ENCODE measurements around the gene CPPED1.

CPPED1 gene

GRCh38 chr16:12737563-12737962 lies 66.1 kb downstream of the CPPED1 start:
- DNase-seq, result no peak

DNA sequence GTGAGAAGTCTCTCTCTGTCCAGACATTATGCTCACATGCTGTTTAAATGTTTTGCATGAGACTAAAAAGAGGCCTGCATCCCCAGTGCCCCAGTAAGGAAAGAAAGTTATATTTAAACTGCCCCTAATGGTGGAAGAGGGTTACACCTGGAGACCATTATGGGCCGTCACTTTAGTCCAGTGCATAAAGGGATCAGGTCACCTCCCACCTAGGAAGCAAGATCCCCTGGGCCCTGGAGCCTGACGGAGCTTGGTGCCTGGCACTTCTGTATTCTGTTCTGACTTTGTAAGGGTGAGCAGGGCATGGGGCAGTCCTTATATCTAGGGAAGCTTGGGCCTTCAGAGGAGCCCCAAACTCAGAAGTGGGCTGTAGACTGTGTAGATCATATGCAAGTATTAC lies 67.9 kb downstream of the CPPED1 start:
- DNase-seq, result no peak

- no peak for DNase-seq
These were observed 71.1 kb downstream of the CPPED1 start for GRCh38 chr16:12732600-12732999.

GRCh38 chr16:12729448-12729847 lies 74.2 kb downstream of the CPPED1 start:
- DNase-seq, result no peak

DNA sequence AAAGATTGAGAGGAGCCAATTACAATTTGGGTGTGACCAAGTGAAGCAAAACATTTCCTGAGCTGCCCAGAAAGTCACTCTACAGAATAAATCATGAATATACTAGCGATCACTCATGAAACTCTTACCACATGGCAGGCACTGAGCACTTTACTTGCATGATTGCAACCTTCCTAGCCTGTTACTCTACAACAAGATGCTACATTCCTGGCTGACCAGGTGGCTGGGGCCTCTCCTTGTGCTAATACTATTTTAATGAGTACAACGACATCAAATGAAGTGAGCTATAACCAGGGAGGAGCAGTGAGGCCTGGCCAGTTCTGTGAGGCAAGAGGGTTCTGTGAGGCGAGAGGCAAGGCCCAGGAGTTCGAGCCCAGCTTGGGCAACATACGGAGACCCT lies 75.2 kb downstream of the CPPED1 start:
- DNase-seq, result no peak

DNA sequence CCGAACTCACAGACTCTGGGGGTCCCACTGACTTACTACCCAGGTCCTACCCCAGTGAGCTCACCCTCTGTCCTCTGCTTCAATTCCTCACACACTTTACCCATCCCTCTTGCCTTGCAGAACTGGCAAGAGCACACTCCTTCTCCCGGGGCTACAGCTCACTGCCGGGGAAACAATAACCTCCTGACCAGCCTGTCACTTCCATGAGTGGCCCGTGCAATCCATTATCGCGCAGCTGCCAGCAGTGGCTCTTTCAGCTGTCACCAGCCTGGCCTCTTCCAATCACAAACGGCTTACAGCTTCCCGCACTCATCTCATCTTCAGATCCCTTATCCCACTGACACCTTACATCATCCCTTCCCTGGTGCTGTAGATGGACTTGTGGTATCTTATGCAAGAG lies 79.5 kb downstream of the CPPED1 start:
- DNase-seq, result no peak

- no peak for DNase-seq
These were observed 80.0 kb downstream of the CPPED1 start for GRCh38 chr16:12723681-12724080.

GRCh38 chr16:12721841-12722421 lies 81.8 kb downstream of the CPPED1 start:
- no peak for DNase-seq

GRCh38 chr16:12719972-12720371 lies 83.7 kb downstream of the CPPED1 start:
- no peak for DNase-seq

DNA sequence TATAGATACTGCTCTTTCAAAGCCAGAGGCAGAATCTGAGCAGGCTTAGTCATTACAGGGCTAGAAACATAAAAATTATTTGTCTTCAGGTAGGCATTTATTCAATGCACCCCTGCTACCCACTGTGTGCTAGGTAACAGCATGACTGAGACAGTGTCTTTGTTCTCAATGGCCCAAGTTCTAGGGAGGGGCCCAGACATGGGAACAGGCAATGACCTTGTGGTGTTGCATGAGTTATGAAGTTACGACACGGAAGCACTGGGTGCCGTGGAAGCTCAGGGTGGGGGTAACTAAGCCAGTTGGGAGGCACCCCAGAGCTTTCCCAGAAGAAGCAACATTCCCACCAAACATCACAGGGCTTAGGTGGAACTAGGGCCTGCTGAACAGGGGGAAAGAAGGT lies 87.0 kb downstream of the CPPED1 start:
- DNase-seq, result no peak

DNA sequence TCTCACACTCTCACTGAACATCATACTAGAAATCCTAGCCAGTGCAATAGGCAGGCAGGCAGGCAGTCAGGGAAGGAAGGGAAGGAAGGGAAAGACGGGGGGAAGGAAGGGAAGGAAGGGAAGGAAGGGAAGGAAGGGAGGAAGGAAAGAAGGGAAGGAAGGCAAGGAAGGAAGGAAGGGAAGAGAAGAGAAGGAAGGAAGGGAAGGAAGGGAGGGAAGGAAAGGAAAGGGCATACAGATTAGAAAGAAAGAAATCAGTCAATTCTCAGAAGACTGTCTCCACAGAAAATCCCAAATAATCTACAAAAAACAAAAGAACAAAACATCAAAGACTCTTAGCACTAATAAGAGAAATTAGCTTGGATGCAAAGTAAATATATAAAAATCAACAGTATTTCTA lies 93.9 kb downstream of the CPPED1 start:
- no peak for DNase-seq

- no peak for DNase-seq
These were observed 95.4 kb downstream of the CPPED1 start for GRCh38 chr16:12708266-12708665.

DNA sequence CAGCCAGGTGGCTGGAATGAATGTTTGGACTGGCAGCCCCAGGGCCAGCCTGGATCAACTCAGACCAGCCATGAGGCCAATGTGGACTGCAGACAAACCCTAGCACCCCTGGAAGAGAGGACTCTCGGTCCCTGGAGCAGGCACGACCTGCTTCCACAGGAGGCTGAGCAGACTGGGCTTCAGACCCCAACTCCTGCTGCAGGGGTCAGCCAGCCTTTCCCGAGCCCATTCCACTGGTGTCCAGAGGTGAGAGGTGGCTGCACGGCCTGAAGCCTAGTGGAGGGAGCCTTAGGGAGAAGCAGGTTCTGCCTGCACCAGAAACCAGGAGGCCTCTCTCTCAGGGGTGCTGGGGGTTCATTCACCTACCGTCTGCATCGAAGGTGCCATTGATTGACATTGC lies 97.1 kb downstream of the CPPED1 start:
- DNase-seq, result no peak

DNA sequence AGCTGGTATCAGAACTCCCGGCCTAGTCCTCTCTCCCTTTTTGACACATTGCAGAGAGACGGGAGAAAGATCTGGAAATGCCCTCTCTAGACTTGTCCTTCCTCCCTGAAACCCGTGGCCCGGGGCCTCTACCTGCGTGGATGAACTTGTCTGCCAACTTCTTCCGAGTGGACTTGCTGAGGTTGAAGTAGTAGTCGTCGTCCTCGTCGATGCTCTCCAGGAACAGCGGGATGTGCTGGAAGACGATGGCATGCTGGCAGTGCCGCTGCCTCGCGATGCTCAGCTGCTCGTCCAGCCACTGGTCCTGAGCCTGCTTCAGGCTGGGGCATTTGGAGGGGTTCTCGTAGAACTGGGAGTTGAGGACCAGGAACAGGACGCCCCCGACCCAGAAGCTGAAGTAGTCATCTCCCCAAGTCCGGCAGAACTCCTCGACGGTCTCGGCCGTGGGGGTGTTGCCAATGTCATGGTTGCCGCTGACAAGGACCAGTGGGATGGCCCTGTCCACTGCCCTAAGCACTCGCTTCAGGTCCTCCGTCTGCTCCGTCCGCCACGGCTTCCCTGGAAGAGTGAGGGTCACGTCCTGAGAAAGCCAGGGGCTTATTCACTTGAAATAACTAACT lies 99.1 kb downstream of the CPPED1 start:
- DNase-seq, result no peak

DNA sequence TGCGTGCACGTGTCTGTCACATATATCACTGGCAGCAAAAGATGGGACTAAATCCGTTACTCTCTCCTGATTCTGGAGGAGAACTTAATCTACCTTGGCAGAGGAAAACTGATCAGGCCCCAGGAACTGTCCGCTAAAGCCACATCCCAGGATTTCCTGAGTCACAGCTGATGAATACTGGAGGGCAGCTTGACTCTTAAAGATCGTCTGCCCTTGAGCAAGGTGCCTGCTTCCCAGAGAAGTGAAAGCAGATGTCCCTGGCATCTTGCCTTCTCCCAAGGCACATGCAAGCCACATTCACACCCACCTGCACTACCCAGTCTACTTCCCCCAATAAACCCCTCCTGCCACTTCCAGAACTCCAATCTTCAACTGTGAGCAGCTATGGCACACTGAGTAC lies 99.8 kb downstream of the CPPED1 start:
- no peak for DNase-seq

GRCh38 chr16:12700161-12700560 lies 103.5 kb downstream of the CPPED1 start:
- DNase-seq, result no peak

DNA sequence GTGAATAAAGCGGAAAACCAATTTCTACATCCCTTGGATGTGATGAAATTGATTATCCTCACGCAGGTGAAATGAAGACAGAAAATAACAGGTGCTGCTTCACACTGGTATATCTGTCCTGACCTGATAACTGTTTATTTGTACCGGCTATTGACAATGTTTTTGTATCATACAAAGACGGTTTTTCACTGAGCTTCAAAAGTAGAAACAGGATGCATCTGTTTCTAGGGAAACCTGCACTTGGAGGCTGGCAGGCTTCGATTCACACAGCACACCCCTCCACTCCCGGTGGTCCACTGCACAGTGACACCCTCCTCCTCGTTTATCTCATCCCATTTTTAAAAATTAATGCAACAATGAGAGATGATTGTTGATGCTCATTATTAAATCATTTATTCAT lies 104.5 kb downstream of the CPPED1 start:
- no peak for DNase-seq

DNA sequence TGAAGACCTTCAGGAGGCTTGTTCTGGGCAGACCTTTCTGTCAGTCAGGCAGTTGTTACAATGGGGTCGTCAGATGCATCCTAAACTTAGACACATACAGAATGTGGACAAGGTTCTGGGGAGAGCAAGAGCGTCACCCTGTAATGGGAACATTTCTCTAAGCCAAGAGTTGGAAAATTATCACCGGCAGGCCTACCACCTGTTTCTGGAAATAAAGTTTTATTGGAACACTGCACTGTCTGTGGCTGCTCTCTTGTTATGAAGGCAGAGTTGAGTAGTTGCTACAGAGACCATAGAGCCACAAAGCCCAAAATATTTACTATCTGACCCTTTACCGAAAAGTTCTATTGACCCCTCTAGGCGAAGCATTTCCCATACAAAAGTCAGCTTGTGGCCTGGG lies 106.2 kb downstream of the CPPED1 start:
- no peak for DNase-seq

DNA sequence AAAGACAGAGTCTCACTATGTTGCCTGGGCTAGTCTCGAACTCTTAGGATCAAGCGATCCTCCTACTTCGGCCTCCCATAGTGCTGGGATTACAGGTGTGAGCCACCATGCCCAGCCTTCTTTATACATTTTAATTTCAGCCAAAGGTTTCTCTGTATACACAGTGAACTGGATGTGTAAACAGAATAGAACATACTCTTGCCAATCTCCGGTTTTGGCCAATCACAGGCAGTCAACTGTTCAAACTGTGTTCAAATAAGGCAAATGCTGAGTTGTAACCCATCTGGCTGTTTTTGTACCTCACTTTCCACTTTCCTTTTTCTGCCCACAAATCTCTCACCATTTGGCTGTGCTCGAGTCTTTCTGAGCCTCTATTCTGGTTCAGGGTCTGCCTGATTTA lies 108.2 kb downstream of the CPPED1 start:
- no peak for DNase-seq

- no peak for DNase-seq
These were observed 113.7 kb downstream of the CPPED1 start for GRCh38 chr16:12690024-12690423.

DNA sequence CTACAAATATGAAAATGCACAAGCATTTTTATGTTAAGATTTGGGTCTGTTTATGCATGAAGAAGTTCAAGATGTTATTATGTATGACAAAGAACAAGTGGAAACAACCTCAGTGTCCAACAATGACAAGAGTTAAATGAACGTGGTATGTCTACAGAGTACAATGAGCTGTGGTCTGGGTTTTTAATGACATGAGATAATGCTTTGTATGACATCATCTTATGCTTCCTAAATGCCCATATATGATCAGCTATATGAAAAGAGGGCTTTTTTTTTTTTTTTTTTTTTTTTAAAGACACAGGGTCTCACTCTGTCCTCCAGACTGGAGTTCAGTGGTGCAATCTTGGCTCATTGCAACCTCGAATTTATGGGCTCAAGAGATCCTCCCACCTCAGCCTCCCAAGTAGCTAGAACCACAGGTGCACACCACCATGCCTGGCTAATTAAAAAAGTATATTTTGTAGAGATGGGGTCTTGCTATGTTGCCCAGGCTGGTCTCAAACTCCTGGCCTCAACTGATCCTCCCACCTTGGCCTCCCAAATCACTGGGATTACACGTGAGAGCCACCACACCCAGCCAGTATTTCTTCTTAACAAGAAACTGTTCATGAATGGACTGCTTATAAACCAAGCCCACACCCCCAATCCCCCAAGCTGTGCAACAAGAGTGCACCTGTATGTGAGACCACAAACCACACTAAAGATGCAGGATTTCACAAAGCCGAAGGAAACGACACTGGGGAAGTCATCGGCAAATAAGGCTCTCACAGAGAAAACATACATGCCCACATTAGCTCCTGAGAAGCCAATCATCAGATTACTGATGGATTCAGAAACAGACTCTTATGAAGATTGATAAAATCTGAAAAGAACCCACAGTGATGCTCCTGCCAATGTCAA lies 114.5 kb downstream of the CPPED1 start:
- no peak for DNase-seq

DNA sequence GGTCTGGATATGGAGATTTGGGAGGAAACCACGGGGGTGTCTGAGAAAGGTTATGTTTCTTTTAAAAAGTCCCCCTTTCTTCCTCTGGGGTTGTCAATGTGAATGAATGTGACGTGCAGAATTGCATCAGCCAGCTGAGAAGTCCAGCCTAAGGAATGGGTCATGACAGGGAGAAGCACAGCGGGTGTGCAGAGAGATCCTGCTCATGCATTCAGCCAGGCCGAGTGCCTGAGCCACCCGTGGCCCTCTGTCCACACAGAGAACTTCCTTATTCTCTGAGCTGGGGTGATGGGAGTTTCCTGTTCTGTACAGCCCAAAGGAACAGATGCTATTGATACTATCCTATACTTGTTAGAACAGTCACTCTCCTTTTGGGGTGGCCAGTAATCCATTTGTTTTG lies 117.9 kb downstream of the CPPED1 start:
- no peak for DNase-seq

DNA sequence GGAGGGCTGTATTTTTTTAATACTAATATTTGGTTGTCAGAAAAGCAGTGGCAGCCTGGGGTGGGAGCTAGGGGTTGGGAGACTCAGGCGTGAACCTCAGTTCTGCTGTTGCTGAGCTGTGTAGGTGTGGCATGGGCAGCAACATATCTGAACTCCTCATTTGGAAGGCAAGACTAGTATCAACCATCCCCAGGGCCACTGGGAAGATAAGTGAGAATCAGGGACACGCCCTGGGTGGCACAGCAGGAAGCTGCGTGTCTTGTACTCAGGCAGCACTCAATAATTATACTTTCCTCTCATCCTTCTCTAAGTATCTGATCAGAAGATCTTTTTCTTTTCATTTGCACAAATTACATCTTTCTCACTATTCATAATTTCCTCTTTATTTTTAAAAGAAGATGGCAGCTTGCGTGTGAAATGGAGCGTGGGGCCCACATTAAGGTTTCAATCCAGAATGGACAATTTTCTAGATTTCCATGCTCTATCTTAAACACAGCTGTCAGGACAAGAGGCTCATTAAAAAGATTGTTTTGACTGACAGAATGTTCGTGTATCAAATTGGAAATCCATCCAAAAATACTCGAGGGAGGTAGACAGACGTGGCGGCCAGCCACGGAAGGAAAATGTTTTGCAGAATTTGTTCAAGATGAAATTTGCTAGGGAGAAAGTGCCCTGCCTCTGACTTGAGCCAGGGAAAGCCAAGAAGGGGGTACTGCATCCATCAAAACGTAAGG lies 121.1 kb downstream of the CPPED1 start:
- no peak for DNase-seq
